HG02763 (cell line): ENCODE measurements around the gene ZSWIM7.

Experiments used
- ATAC-seq: cut with Tn5 transposase; IDR thresholded peaks from one replicate; pipeline ENCODE4 v1.9.1; 2021; ENCODE audit warnings: mild to moderate bottlenecking, moderate library complexity; ENCODE audit not compliant: unreplicated experiment

The ZSWIM7 gene

GRCh38 chr17:15999141-15999973 is at the start of gene ZSWIM7, which contains the start of gene TTC19:
ZSWIM7 (minus strand) TSS chr17:15999704; CDS start chr17:15999594, 110 bp downstream.
TTC19 (plus strand) TSS chr17:15999824; CDS start chr17:15999849, 25 bp downstream.
- peak; percentile 90 for ATAC-seq

- ATAC-seq = no peak
Measured at GRCh38 chr17:16048811-16049449, 49.4 kb upstream of the ZSWIM7 start.

- ATAC-seq = no peak
Measured at GRCh38 chr17:16046966-16047365, 47.5 kb upstream of the ZSWIM7 start.

GRCh38 chr17:16044487-16044886 is 45.0 kb upstream of the ZSWIM7 start:
- ATAC-seq = no peak

GRCh38 chr17:16040710-16041251 is 41.3 kb upstream of the ZSWIM7 start:
- no peak for ATAC-seq

GRCh38 chr17:16037636-16038035 is 38.1 kb upstream of the ZSWIM7 start:
- ATAC-seq = no peak

- no peak for ATAC-seq
Measured at GRCh38 chr17:16036261-16036660, 36.8 kb upstream of the ZSWIM7 start.

- no peak for ATAC-seq
Measured at GRCh38 chr17:16033729-16034349, 34.3 kb upstream of the ZSWIM7 start.

GRCh38 chr17:16027708-16028584 is 28.4 kb upstream of the ZSWIM7 start:
- ATAC-seq = no peak

- ATAC-seq = no peak
Measured at GRCh38 chr17:16026895-16027294, 27.4 kb upstream of the ZSWIM7 start.

- no peak for ATAC-seq
Measured at GRCh38 chr17:16025202-16025601, 25.7 kb upstream of the ZSWIM7 start.

- ATAC-seq = no peak
Measured at GRCh38 chr17:16023881-16024280, 24.4 kb upstream of the ZSWIM7 start.

GRCh38 chr17:16019347-16019746 is 19.8 kb upstream of the ZSWIM7 start:
- ATAC-seq = no peak

GRCh38 chr17:16013943-16014407 is 14.5 kb upstream of the ZSWIM7 start:
- ATAC-seq = no peak

- ATAC-seq = no peak
Measured at GRCh38 chr17:16007439-16007838, 7.9 kb upstream of the ZSWIM7 start.

- no peak for ATAC-seq
Measured at GRCh38 chr17:16005636-16006035, 6.1 kb upstream of the ZSWIM7 start.

GRCh38 chr17:16003841-16004240 is 4.3 kb upstream of the ZSWIM7 start:
- ATAC-seq = no peak

- ATAC-seq = no peak
Measured at GRCh38 chr17:16002708-16003260, 3.3 kb upstream of the ZSWIM7 start.

- no peak for ATAC-seq
Measured at GRCh38 chr17:16001226-16001897, 1.9 kb upstream of the ZSWIM7 start.
